ENCODE measurements around the gene SERPINE1.
A peak's percentile ranks its signal among the peaks of the same experiment; 100 is the strongest.

The SERPINE1 gene

GRCh38 chr7:101164071-101164840, 37.4 kb downstream of the SERPINE1 start:
- H3K4me3 ChIP-seq (ENCODE audit: low read length in 2 of 2), result no peak overlapping the region
- no peak overlapping the region for H3K9ac ChIP-seq (ENCODE audit: low read depth in 1 of 2, low read length in 2 of 2)

DNA sequence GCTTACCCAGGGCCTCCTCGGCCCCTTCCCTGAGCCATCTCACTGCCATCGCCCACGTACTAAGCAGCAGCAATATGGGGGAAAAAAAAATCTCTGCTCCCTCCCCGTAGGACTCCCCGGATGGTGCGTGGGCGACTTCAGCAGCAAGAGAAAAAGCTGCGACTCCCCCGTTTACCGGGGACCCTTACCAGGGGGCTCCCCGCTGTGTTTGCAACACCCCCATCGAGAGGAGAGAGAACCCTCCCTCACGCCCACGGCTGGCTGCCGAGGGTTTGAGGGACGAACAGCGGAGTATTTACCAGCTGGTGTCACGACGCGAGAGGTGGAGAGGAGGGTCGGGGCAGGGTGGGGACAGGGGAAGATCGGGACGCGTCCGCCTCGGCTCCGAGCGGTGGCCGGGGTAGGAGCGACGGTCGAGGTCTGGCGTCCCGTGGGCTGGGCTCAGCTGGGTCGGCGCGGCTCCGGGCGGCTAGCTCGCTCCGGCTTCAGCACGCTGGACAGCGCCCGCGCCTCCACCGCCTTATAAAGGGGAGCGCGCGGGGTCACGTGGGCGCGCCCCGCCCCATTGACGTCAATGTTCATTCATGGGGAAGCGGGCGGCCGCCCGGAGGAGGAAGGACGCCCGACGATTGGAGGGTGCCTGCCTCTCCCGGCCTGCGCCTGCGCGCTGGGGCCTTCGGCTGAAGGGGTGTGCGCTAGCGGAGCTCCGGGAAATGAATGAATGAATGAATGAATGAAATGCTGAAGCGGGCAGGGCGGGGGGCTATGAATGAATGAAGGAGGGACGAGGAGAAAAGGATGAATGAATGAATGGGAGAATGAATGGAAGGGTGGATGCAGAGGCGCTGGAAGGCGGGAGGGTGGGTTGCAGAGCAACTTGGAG, 38.4 kb downstream of the SERPINE1 start, which contains the start of gene VGF:
Gene VGF (minus strand): TSS at position 495 of the 883 bp plus-strand sequence. CDS start 726 bp downstream, outside the sequence.
- H3K9ac ChIP-seq (ENCODE audit: low read depth in 1 of 2, low read length in 2 of 2), result no peak within 1 kb of the TSS
- peaks cover under 1 to 2% of the 10 kb centered on the region in 2 donors for H3K36me3 ChIP-seq (ENCODE audit: control insufficient read depth in 2 of 2, insufficient read depth in 2 of 2, low read length in 2 of 2)
- no peak within 1 kb of the TSS for H3K27ac ChIP-seq (ENCODE audit: low read depth in 2 of 2, low read length in 2 of 2)
- H3K4me1 ChIP-seq (ENCODE audit: control insufficient read depth in 2 of 2, insufficient read depth in 2 of 2, low read length in 2 of 2), result peaks cover 15 to 19% of the 10 kb centered on the region in 2 donors
- H3K9me3 ChIP-seq (ENCODE audit: control insufficient read depth in 2 of 2, low read length in 2 of 2), result no peaks in the 10 kb centered on the region
- H3K27me3 ChIP-seq (ENCODE audit: control insufficient read depth in 2 of 2, insufficient read depth in 2 of 2, low read length in 2 of 2), result peaks cover 45 to 53% of the 10 kb centered on the region in 2 donors
- peak within 1 kb of the TSS in 1 of 2 donors; percentile 37 for H3K4me3 ChIP-seq (ENCODE audit: low read length in 2 of 2)

More at GRCh38 chr7:101164071-101164840, 37.4 kb downstream of the SERPINE1 start:
- Histone ChIP-seq H3K27me3 (ENCODE audit: control insufficient read depth in 2 of 2, insufficient read depth in 2 of 2, low read length in 2 of 2) (peaks cover 38 to 44% of the 10 kb centered on the region in 2 donors), H3K9me3 (ENCODE audit: control insufficient read depth in 2 of 2, low read length in 2 of 2) (no peaks in the 10 kb centered on the region), H3K27ac (ENCODE audit: low read depth in 2 of 2, low read length in 2 of 2) (no peak overlapping the region), H3K36me3 (ENCODE audit: control insufficient read depth in 2 of 2, insufficient read depth in 2 of 2, low read length in 2 of 2) (peaks cover 5% of the 10 kb centered on the region in 2 donors), H3K4me1 (ENCODE audit: control insufficient read depth in 2 of 2, insufficient read depth in 2 of 2, low read length in 2 of 2) (peaks cover 10 to 12% of the 10 kb centered on the region in 2 donors)

DNA sequence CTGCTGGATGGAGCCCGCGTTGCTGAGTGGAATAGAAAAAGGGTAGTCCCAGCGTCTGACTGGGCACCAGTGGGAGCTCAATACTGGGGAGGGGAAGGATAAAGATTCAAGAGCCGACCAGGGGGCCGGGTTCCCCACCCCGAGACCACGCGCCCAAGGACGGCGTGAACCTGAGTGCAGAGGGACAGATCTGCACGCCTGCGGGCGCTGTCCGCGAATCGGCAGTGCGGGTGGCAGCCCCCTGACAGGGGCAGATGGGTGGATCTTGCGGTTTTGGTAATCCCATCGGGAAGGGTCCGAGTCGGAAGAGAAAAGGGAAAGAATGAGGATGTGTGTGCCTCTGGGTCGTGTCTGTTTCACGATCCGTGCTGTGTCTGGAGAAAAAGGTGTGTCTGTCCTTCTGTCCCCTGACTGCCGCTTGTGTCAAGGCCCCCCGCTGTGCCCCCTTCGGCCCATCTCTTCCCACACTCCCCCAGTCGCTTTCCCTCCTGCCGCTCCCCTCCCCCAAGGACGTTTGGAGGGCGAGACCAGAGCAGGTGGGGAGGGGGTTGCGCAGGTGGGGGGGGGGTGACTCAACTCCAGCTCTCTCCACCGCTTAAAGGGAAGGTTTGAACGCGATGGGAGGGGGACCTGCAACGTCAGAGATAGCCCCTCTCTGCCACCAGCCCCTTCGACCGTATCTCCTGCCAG, 39.2 kb downstream of the SERPINE1 start:
- no peak overlapping the region for H3K27ac ChIP-seq (ENCODE audit: low read depth in 2 of 2, low read length in 2 of 2)
- peak overlapping the region in 1 of 2 donors; percentile 37 for H3K4me3 ChIP-seq (ENCODE audit: low read length in 2 of 2)
- H3K9ac ChIP-seq (ENCODE audit: low read depth in 1 of 2, low read length in 2 of 2), result no peak overlapping the region
- H3K4me1 ChIP-seq (ENCODE audit: control insufficient read depth in 2 of 2, insufficient read depth in 2 of 2, low read length in 2 of 2), result peaks cover 15 to 19% of the 10 kb centered on the region in 2 donors
- H3K27me3 ChIP-seq (ENCODE audit: control insufficient read depth in 2 of 2, insufficient read depth in 2 of 2, low read length in 2 of 2), result peaks cover 52 to 61% of the 10 kb centered on the region in 2 donors
- no peaks in the 10 kb centered on the region for H3K36me3 ChIP-seq (ENCODE audit: control insufficient read depth in 2 of 2, insufficient read depth in 2 of 2, low read length in 2 of 2)
- H3K9me3 ChIP-seq (ENCODE audit: control insufficient read depth in 2 of 2, low read length in 2 of 2), result no peaks in the 10 kb centered on the region

- Histone ChIP-seq H3K27ac (ENCODE audit: low read depth in 2 of 2, low read length in 2 of 2) (no peak overlapping the region), H3K4me3 (ENCODE audit: low read length in 2 of 2) (no peak overlapping the region), H3K36me3 (ENCODE audit: control insufficient read depth in 2 of 2, insufficient read depth in 2 of 2, low read length in 2 of 2) (no peaks in the 10 kb centered on the region), H3K9ac (ENCODE audit: low read depth in 1 of 2, low read length in 2 of 2) (no peak overlapping the region), H3K27me3 (ENCODE audit: control insufficient read depth in 2 of 2, insufficient read depth in 2 of 2, low read length in 2 of 2) (peaks cover 57 to 66% of the 10 kb centered on the region in 2 donors), H3K4me1 (ENCODE audit: control insufficient read depth in 2 of 2, insufficient read depth in 2 of 2, low read length in 2 of 2) (peaks cover 15 to 19% of the 10 kb centered on the region in 2 donors), H3K9me3 (ENCODE audit: control insufficient read depth in 2 of 2, low read length in 2 of 2) (no peaks in the 10 kb centered on the region)
Measured at GRCh38 chr7:101166648-101166908, 39.7 kb downstream of the SERPINE1 start.

- Histone ChIP-seq H3K27me3 (ENCODE audit: control insufficient read depth in 2 of 2, insufficient read depth in 2 of 2, low read length in 2 of 2) (peaks cover 62 to 69% of the 10 kb centered on the region in 2 donors), H3K4me1 (ENCODE audit: control insufficient read depth in 2 of 2, insufficient read depth in 2 of 2, low read length in 2 of 2) (peaks cover 15 to 21% of the 10 kb centered on the region in 2 donors), H3K27ac (ENCODE audit: low read depth in 2 of 2, low read length in 2 of 2) (no peak overlapping the region), H3K4me3 (ENCODE audit: low read length in 2 of 2) (no peak overlapping the region), H3K9me3 (ENCODE audit: control insufficient read depth in 2 of 2, low read length in 2 of 2) (no peaks in the 10 kb centered on the region), H3K36me3 (ENCODE audit: control insufficient read depth in 2 of 2, insufficient read depth in 2 of 2, low read length in 2 of 2) (no peaks in the 10 kb centered on the region), H3K9ac (ENCODE audit: low read depth in 1 of 2, low read length in 2 of 2) (no peak overlapping the region)
Measured at GRCh38 chr7:101166909-101167644, 40.2 kb downstream of the SERPINE1 start.

GRCh38 chr7:101167645-101168411, 40.9 kb downstream of the SERPINE1 start:
- Histone ChIP-seq H3K27ac (ENCODE audit: low read depth in 2 of 2, low read length in 2 of 2) (no peak overlapping the region), H3K36me3 (ENCODE audit: control insufficient read depth in 2 of 2, insufficient read depth in 2 of 2, low read length in 2 of 2) (no peaks in the 10 kb centered on the region), H3K27me3 (ENCODE audit: control insufficient read depth in 2 of 2, insufficient read depth in 2 of 2, low read length in 2 of 2) (peaks cover 70 to 73% of the 10 kb centered on the region in 2 donors), H3K9ac (ENCODE audit: low read depth in 1 of 2, low read length in 2 of 2) (no peak overlapping the region), H3K9me3 (ENCODE audit: control insufficient read depth in 2 of 2, low read length in 2 of 2) (no peaks in the 10 kb centered on the region), H3K4me1 (ENCODE audit: control insufficient read depth in 2 of 2, insufficient read depth in 2 of 2, low read length in 2 of 2) (peaks cover 22 to 27% of the 10 kb centered on the region in 2 donors), H3K4me3 (ENCODE audit: low read length in 2 of 2) (no peak overlapping the region)

DNA sequence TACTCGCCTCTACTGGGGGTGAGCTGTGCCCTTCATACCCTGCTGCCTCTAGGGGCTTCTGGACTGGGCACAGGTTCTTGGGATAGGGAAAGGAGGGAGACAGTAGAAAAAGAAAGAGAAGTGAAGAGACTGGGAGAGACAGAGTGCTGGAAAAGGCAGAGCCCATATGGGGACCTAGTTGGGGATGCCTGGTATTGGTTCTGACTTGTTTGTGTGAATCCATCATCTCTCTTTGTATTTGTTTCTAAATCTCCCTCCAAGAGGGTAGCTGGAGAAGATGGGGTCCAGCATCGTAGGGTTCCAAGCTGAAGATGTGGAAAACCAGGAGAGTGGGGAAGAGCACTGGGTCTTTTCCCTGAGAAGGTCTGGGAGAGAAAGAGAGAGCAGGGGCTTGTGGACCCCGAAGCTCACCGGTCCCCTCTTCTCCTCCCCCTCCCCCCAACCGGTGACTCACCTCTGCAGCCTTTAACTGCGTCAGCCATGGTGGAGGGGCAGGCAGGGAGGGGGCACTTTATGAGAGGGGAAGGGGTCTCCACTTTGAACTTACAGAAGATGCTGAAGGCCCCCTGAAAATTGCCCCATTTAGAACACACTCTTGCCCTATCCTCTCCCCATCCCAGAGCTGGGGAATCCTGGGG, 41.6 kb downstream of the SERPINE1 start:
- no peak overlapping the region for H3K27ac ChIP-seq (ENCODE audit: low read depth in 2 of 2, low read length in 2 of 2)
- no peaks in the 10 kb centered on the region for H3K36me3 ChIP-seq (ENCODE audit: control insufficient read depth in 2 of 2, insufficient read depth in 2 of 2, low read length in 2 of 2)
- H3K9ac ChIP-seq (ENCODE audit: low read depth in 1 of 2, low read length in 2 of 2), result no peak overlapping the region
- H3K9me3 ChIP-seq (ENCODE audit: control insufficient read depth in 2 of 2, low read length in 2 of 2), result no peaks in the 10 kb centered on the region
- no peak overlapping the region for H3K4me3 ChIP-seq (ENCODE audit: low read length in 2 of 2)
- peaks cover 23 to 30% of the 10 kb centered on the region in 2 donors for H3K4me1 ChIP-seq (ENCODE audit: control insufficient read depth in 2 of 2, insufficient read depth in 2 of 2, low read length in 2 of 2)
- H3K27me3 ChIP-seq (ENCODE audit: control insufficient read depth in 2 of 2, insufficient read depth in 2 of 2, low read length in 2 of 2), result peaks cover 77 to 80% of the 10 kb centered on the region in 2 donors

GRCh38 chr7:101169110-101169837, 42.4 kb downstream of the SERPINE1 start:
- Histone ChIP-seq H3K27me3 (ENCODE audit: control insufficient read depth in 2 of 2, insufficient read depth in 2 of 2, low read length in 2 of 2) (peaks cover 82% of the 10 kb centered on the region in 2 donors), H3K27ac (ENCODE audit: low read depth in 2 of 2, low read length in 2 of 2) (no peak overlapping the region), H3K9me3 (ENCODE audit: control insufficient read depth in 2 of 2, low read length in 2 of 2) (no peaks in the 10 kb centered on the region), H3K4me1 (ENCODE audit: control insufficient read depth in 2 of 2, insufficient read depth in 2 of 2, low read length in 2 of 2) (peaks cover 23 to 27% of the 10 kb centered on the region in 2 donors), H3K4me3 (ENCODE audit: low read length in 2 of 2) (no peak overlapping the region), H3K9ac (ENCODE audit: low read depth in 1 of 2, low read length in 2 of 2) (no peak overlapping the region), H3K36me3 (ENCODE audit: control insufficient read depth in 2 of 2, insufficient read depth in 2 of 2, low read length in 2 of 2) (no peaks in the 10 kb centered on the region)
